Tibial artery (tissue), 4 donors: ENCODE measurements around the gene PRTFDC1.

ENCODE experiments used
- DNase-seq, 2 donors: peaks; one replicate each; pipeline ENCODE4 v3.0.0-alpha.2; 2019
- H3K27ac ChIP-seq, 2 donors: fragments of 200-600 bp; sonication (generic) in 1 of 2; 1 replicate in 1 of 2; 2 replicates in 1 of 2; pipeline ENCODE4 v1.5.1; 2018 to 2019; ENCODE audit warnings: mild to moderate bottlenecking in 1 of 2
- H3K27me3 ChIP-seq, 2 donors: fragments of 200-600 bp; sonication (generic) in 1 of 2; one replicate each; pipeline versions ENCODE4 v1.5.1 to v1.6.0; 2016 to 2019
- H3K36me3 ChIP-seq, 3 donors: fragments of 200-600 bp; sonication (generic) in 2 of 3; one replicate each; pipeline ENCODE4 v1.5.1; 2016 to 2019; ENCODE audit warnings: mild to moderate bottlenecking in 2 of 3
- H3K4me1 ChIP-seq, 4 donors: fragments of 200-600 bp; sonication (generic) in 2 of 4; 1 replicate in 3 of 4; 2 replicates in 1 of 4; pipeline ENCODE4 v1.5.1; 2016 to 2019
- H3K4me3 ChIP-seq, 2 donors: fragments of 200-600 bp; sonication (generic) in 1 of 2; 1 replicate in 1 of 2; 2 replicates in 1 of 2; pipeline ENCODE4 v1.5.1; 2018 to 2019; ENCODE audit warnings: mild to moderate bottlenecking in 2 of 2
- H3K9me3 ChIP-seq, 3 donors: fragments of 200-600 bp; sonication (generic) in 1 of 3; one replicate each; pipeline ENCODE4 v1.5.1; 2016 to 2019
- intact Hi-C: fragments of 100-400 bp; cut with DNase I; formaldehyde crosslinking; loops from one replicate; pipeline ENCODE4 v1.15.0; 2023; ENCODE audit warnings: low total_unique reads
- TF ChIP-seq, protein P1 (sequence below), 2 experiments: fragments of 200-600 bp in 1 of 2; fragments of 450-650 bp in 1 of 2; IDR thresholded peaks; one replicate each; pipeline ENCODE4 v1.5.1; 2017 to 2019; ENCODE audit warnings: antibody characterized with exemption in 2 of 2, mild to moderate bottlenecking in 1 of 2, moderate library complexity in 1 of 2

The PRTFDC1 gene, protein sequence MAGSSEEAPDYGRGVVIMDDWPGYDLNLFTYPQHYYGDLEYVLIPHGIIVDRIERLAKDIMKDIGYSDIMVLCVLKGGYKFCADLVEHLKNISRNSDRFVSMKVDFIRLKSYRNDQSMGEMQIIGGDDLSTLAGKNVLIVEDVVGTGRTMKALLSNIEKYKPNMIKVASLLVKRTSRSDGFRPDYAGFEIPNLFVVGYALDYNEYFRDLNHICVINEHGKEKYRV

DNA sequence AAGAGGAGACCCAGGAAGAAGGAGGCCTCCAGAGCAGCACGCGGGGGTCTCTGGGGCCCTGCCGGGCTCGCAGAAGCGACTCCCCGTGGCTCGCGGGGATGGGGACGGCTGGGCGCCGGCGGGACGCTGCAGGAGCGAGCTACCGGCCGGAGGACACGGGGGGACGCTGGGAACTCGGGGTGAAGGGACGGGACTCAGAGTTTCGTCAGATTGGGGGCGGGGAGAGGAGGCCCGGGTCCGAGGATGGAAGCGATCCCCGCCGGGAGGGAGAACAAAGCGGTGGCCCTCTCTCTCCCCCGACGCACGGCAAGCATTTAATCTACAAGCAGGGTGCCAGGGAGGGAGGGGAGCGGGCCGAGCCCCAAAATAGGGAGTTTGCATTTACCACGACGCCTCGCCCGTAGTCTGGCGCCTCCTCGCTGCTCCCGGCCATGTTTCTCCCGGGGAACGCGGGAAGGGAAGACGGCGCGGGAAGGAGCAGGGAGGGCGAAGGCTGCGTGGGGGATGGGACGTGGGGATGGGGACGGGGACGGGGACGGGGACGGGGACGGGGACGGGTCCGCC, at the start of gene PRTFDC1:
Gene PRTFDC1, minus strand, starts transcription at position 464 of the 564 bp plus-strand sequence. Its CDS starts 31 bp downstream, at position 433.
- H3K9me3 ChIP-seq, result no peaks in the 10 kb centered on the region
- peaks cover 0 to 17% (median 8%) of the 10 kb centered on the region in 4 donors for H3K4me1 ChIP-seq
- peak within 1 kb of the TSS; percentile 61 to 82 for H3K4me3 ChIP-seq
- H3K36me3 ChIP-seq, result no peaks in the 10 kb centered on the region
- TF ChIP-seq, protein P1, sequence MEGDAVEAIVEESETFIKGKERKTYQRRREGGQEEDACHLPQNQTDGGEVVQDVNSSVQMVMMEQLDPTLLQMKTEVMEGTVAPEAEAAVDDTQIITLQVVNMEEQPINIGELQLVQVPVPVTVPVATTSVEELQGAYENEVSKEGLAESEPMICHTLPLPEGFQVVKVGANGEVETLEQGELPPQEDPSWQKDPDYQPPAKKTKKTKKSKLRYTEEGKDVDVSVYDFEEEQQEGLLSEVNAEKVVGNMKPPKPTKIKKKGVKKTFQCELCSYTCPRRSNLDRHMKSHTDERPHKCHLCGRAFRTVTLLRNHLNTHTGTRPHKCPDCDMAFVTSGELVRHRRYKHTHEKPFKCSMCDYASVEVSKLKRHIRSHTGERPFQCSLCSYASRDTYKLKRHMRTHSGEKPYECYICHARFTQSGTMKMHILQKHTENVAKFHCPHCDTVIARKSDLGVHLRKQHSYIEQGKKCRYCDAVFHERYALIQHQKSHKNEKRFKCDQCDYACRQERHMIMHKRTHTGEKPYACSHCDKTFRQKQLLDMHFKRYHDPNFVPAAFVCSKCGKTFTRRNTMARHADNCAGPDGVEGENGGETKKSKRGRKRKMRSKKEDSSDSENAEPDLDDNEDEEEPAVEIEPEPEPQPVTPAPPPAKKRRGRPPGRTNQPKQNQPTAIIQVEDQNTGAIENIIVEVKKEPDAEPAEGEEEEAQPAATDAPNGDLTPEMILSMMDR (IDR thresholded peaks at IDR 0.05), result no peak
- peak; percentile 48 to 72 for DNase-seq
- intact Hi-C loops, result loop anchor here (5.0 kb wide), 1 partner anchor 230 kb away; the partner anchor contains the start of gene ARHGAP21
- no peaks in the 10 kb centered on the region for H3K27me3 ChIP-seq
- H3K27ac ChIP-seq, result peak within 1 kb of the TSS; percentile 69 to 71

DNA sequence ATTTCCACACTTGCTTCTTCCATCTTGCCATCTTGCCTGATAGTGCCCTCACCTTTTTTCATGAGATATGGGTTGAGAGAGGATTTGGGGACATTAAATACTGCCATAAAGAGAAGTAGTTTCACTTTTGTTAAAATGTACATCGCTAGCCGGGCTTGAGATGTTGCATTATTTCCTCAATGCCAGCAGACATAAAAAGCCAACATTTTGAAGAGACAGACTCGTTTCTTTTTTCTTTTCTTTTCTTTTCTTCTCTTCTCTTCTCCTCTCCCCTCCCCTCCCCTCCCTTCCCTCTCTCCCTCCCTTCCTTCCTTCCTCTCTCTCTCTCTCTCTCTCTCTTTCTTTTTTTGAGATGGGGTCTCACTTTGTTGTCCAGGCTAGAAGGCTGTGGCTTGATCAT, 45.6 kb upstream of the PRTFDC1 start:
- TF ChIP-seq, protein P1 (IDR thresholded peaks at IDR 0.05), result no peak
- Histone ChIP-seq H3K4me1 (no peaks in the 10 kb centered on the region), H3K27me3 (no peaks in the 10 kb centered on the region), H3K9me3 (no peaks in the 10 kb centered on the region), H3K36me3 (no peaks in the 10 kb centered on the region), H3K4me3 (no peak overlapping the region), H3K27ac (no peak overlapping the region)
- no peak for DNase-seq
- intact Hi-C loops, result no loop called here

DNA sequence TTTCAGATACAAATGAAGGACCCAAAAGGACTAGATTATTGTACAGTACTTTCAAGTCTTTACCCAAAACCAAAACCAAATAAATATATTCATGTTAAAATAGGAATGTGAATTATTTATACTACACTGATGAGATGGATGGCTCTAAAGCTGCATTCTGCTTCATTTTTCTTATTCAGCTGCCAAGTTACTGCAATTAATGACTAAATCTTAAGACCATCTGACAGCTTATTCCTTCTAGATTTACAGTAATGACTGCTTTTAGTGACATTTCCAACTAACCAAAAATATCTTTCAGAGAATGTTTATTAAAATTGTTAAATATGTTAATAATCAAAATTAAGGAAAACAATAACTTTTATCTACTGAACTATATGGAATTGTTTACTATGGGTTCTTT, 42.7 kb upstream of the PRTFDC1 start:
- Histone ChIP-seq H3K36me3 (no peaks in the 10 kb centered on the region), H3K27me3 (no peaks in the 10 kb centered on the region), H3K4me3 (no peak overlapping the region), H3K9me3 (no peaks in the 10 kb centered on the region), H3K4me1 (no peaks in the 10 kb centered on the region), H3K27ac (no peak overlapping the region)
- TF ChIP-seq, protein P1 (IDR thresholded peaks at IDR 0.05), result no peak
- intact Hi-C loops, result no loop called here
- DNase-seq, result no peak

DNA sequence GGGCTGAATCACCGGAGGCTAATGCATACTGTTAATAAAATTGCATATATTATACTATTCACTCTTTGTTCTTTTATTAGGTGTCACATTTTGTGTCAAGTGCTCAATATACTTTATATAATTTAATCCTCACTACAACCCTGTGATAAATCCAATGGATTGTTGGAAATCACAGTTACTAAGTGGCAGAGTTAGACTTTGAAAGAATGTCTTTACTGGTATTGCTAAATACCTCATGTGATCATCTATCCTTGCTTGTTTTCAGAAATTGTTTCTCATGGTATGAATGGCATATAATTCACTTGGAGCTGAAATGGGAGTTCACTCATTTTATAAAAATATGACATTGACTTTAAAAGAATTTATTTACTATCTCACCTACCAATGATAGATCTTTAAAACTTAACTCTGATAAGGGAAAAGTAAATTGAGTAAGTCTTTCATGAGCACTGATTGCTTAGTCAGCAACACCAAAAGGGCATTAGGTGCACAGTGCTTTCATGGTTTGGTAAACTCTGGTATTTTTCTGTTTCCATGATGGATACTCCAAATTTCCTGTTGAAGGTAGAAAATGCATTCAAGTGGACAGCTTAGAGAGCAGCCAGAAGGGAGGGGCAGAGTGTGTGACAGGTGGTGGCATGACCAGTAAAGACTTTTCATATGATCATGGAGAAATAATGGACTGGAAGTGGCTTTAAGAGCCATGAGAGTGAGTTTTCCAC, 41.0 kb upstream of the PRTFDC1 start:
- no peaks in the 10 kb centered on the region for H3K4me1 ChIP-seq
- no peaks in the 10 kb centered on the region for H3K36me3 ChIP-seq
- H3K9me3 ChIP-seq, result no peaks in the 10 kb centered on the region
- TF ChIP-seq, protein P1 (IDR thresholded peaks at IDR 0.05), result no peak
- no peaks in the 10 kb centered on the region for H3K27me3 ChIP-seq
- intact Hi-C loops, result no loop called here
- DNase-seq, result no peak
- H3K27ac ChIP-seq, result no peak overlapping the region
- H3K4me3 ChIP-seq, result no peak overlapping the region

DNA sequence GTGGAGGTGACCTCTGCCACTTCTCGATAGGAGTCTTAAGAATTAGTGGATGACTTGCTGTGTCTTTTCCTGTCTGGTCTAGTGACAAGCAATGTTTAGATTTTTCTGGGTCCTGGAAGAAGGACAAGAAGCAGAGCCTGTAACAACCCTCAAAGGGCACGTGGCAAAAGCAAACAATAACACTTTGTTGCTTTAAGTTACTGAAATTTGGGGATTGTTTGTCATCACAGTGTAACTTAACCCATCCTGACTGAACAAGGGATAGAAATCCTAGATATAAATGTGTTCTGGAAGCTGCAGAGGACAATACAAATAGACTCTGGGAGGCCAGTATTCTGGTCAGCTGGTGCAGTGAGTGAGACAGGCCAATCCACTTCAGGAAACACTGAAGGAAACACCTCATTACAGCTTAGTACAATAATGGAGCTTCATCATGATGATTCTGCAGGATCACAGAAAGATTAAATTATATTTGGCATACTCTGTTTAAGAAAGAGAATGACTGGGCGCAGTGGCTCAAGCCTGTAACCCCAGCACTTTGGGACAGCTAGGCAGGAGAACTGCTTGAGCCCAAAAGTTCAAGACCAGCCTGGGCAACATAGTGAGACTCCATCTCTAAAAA, 40.2 kb upstream of the PRTFDC1 start:
- H3K27ac ChIP-seq, result no peak overlapping the region
- H3K27me3 ChIP-seq, result no peaks in the 10 kb centered on the region
- H3K9me3 ChIP-seq, result no peaks in the 10 kb centered on the region
- intact Hi-C loops, result no loop called here
- no peaks in the 10 kb centered on the region for H3K36me3 ChIP-seq
- DNase-seq, result no peak
- no peak overlapping the region for H3K4me3 ChIP-seq
- TF ChIP-seq, protein P1 (IDR thresholded peaks at IDR 0.05), result no peak
- H3K4me1 ChIP-seq, result no peaks in the 10 kb centered on the region
